Measurements from ENCODE around the gene PSMD8. TPM values are rescaled to one million over a fixed set of nuclear protein-coding genes. Genes with fewer than 3 reads are reported as not detected.
A peak's percentile ranks its signal among the peaks of the same experiment; 100 is the strongest.

PSMD8 gene
- total and polyA plus RNA-seq, 2 of the 8 experiments (the other 6 are each of a cell fraction or from before 2014, with no cell fraction given), result 170 to 486 TPM

DNA sequence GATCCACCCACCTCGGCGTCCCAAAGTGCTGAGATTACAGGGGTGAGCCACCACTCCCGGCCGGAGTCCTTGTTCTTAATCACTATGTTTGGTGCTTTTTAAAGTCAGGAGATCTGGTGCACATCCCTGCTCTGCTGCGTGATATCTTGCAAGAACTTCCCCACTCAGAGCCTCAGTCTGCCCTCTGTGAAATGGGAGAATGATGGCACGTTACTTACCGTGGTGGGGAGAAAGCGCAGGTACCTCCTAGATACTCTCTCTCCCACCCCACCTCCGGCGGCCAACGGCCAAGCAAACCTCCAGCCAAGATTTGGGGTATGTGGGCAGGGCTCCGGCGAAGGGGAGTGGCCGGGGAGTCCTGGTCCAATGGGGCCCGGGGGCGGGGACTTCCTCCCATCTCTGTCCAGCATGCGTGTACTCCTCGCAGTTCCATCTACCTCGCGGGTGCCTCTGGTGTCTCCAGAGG is 58.9 kb downstream of the PSMD8 start, which contains the start of gene RYR1:
TSS of gene RYR1 (plus strand) at position 424 of the 466 bp plus-strand sequence. CDS start 139 bp downstream, outside the sequence.
- Histone ChIP-seq H2AFZ (ENCODE audit: low read length) (no peak within 1 kb of the TSS; the same call in 1 of the 2 replicates), H3K79me1 (ENCODE audit: low read depth, low read length) (no peaks in the 10 kb centered on the region), H3K18ac (ENCODE audit: extremely low read depth, low read length) (peak within 1 kb of the TSS; percentile 89), H4K5ac (ENCODE audit: insufficient read length, low read depth, low read length) (no peak within 1 kb of the TSS), H3K4ac (replicated peaks; ENCODE audit: insufficient read length, low read depth, low read length) (no peak within 1 kb of the TSS), H3K9ac (replicated peaks in 1 of 4; ENCODE audit: extremely low read depth in 1 of 4, low read depth in 3 of 4, low read length in 3 of 4) (peak within 1 kb of the TSS in 3 of 4 experiments; percentile 17 to 44 (median 25); a peak in 4 of 7 replicates), H2BK12ac (ENCODE audit: low read depth, low read length) (peak within 1 kb of the TSS; percentile 18; the same call in 1 of the 2 replicates), H3K4me3 (ENCODE audit: extremely low read depth in 1 of 4, insufficient read depth in 2 of 4, low read depth in 3 of 4, low read length in 4 of 4) (peak within 1 kb of the TSS; percentile 42 to 74 (median 64)), H2BK5ac (ENCODE audit: low read depth, low read length) (peak within 1 kb of the TSS; percentile 48; the same call in 1 of the 2 replicates), H3K56ac (replicated peaks; ENCODE audit: insufficient read length, low read depth, low read length) (no peak within 1 kb of the TSS), H4K20me1 (replicated peaks in 1 of 2; ENCODE audit: control insufficient read depth in 1 of 2, insufficient read depth in 2 of 2, low read length in 2 of 2) (no peaks in the 10 kb centered on the region), H2BK15ac (ENCODE audit: low read length) (no peak within 1 kb of the TSS), H3K23me2 (ENCODE audit: low read depth, low read length) (peaks cover 8% of the 10 kb centered on the region; the same call in 1 of the 2 replicates), H2BK120ac (replicated peaks; ENCODE audit: low read depth, low read length) (peak within 1 kb of the TSS; percentile 19), H3K36me3 (ENCODE audit: control insufficient read depth in 2 of 4, insufficient read depth in 4 of 4, low read length in 3 of 4) (no peaks in the 10 kb centered on the region), H3K4me1 (replicated peaks in 1 of 4; ENCODE audit: control insufficient read depth in 3 of 4, insufficient read depth in 4 of 4, low read length in 3 of 4) (peaks cover 5 to 10% (median 7%) of the 10 kb centered on the region in 4 experiments; a peak in 6 of 7 replicates), H3K14ac (ENCODE audit: insufficient read length) (no peak within 1 kb of the TSS), H3K27ac (ENCODE audit: low read depth, low read length) (peak within 1 kb of the TSS; percentile 45), H3K23ac (ENCODE audit: insufficient read length) (no peak within 1 kb of the TSS), H4K91ac (replicated peaks; ENCODE audit: insufficient read length, low read length) (peak within 1 kb of the TSS; percentile 12), H4K8ac (ENCODE audit: extremely low read depth, insufficient read depth, low read length) (no peak within 1 kb of the TSS), H2AK5ac (ENCODE audit: low read depth, low read length) (no peak within 1 kb of the TSS), H3K79me2 (ENCODE audit: control insufficient read depth in 1 of 2, insufficient read depth in 2 of 2, low read length in 2 of 2) (peaks cover 0 to 8% of the 10 kb centered on the region in 2 experiments; a peak in 1 of 4 replicates), H3K9me3 (ENCODE audit: insufficient read depth in 2 of 2, low read depth in 1 of 2, low read length in 1 of 2) (no peaks in the 10 kb centered on the region), H2BK20ac (ENCODE audit: low read length) (no peak within 1 kb of the TSS; the same call in 1 of the 2 replicates), H3K27me3 (replicated peaks in 1 of 4; ENCODE audit: control insufficient read depth in 3 of 4, extremely low read depth in 1 of 4, insufficient read depth in 3 of 4, low read length in 3 of 4) (no peaks in the 10 kb centered on the region), H3K4me2 (ENCODE audit: insufficient read depth in 1 of 2, low read depth in 2 of 2, low read length in 2 of 2) (peak within 1 kb of the TSS; percentile 96)
- ChIA-PET POLR2A (ENCODE audit: partially characterized antibody) (no interaction called here), CTCF (ENCODE audit: partially characterized antibody) (interaction anchor here (1.5 kb wide), 1 partner anchor 31 kb away, joined by 3 read pairs; the partner anchor contains the start of gene FAM98C)
- FAIRE-seq (peak; percentile 87), DNase-seq (ENCODE audit: low read depth in 1 of 2, low spot score in 2 of 2) (peak in 1 of 2 experiments; percentile 94)
- 28% methylated on average over 11 of the region's 20 CpGs; no CpG with 5 or more reads in 1 of the 2 experiments for WGBS, 2 experiments (ENCODE audit: extremely low coverage in 1 of 2, insufficient coverage in 1 of 2, insufficient read length in 1 of 2, insufficient replicate concordance in 2 of 2, low coverage in 1 of 2, low lambda C conversion rate in 2 of 2, missing lambda C conversion rate in 1 of 2)
- TF ChIP-seq HDAC2 (IDR thresholded peaks at IDR 0.05; ENCODE audit: borderline replicate concordance in 1 of 2, low read depth in 2 of 2, low read length in 2 of 2) (peak; percentile 58 to 96; a peak in 3 of 4 replicates), SP1 (IDR thresholded peaks at IDR 0.05; ENCODE audit: low read depth, low read length) (peak; percentile 78), BACH1 (IDR thresholded peaks at IDR 0.05; ENCODE audit: low read length) (no peak), SAP30 (IDR thresholded peaks at IDR 0.05; ENCODE audit: insufficient read depth, insufficient replicate concordance, low read length) (no peak), CHD2 (IDR thresholded peaks at IDR 0.05; ENCODE audit: low read length) (0 out of 2 replicates have a peak, but pooled peaks have one; percentile 21), MAFK (IDR thresholded peaks at IDR 0.05; ENCODE audit: low read depth, low read length) (0 out of 2 replicates have a peak, but pooled peaks have one; percentile 34), PHF8 (conservative IDR thresholded peaks at IDR 0.05; ENCODE audit: low read depth, low read length) (0 out of 2 replicates have a peak, but pooled peaks have one; percentile 15), NANOG (IDR thresholded peaks at IDR 0.05; ENCODE audit: insufficient read depth, low read depth, low read length, poor library complexity, severe bottlenecking) (peak; percentile 24), CREB1 (IDR thresholded peaks at IDR 0.05) (0 out of 2 replicates have a peak, but pooled peaks have one; percentile 17), TAF1 (IDR thresholded peaks at IDR 0.05; ENCODE audit: low read depth, low read length) (peak; percentile 76)
- TF ChIP-seq, protein P1, sequence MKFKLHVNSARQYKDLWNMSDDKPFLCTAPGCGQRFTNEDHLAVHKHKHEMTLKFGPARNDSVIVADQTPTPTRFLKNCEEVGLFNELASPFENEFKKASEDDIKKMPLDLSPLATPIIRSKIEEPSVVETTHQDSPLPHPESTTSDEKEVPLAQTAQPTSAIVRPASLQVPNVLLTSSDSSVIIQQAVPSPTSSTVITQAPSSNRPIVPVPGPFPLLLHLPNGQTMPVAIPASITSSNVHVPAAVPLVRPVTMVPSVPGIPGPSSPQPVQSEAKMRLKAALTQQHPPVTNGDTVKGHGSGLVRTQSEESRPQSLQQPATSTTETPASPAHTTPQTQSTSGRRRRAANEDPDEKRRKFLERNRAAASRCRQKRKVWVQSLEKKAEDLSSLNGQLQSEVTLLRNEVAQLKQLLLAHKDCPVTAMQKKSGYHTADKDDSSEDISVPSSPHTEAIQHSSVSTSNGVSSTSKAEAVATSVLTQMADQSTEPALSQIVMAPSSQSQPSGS (IDR thresholded peaks at IDR 0.05; ENCODE audit: low read length), result no peak

All from H1 (cell line).